Smooth muscle cell of the pulmonary artery (primary cell): Measurements from ENCODE around the gene SSX7. TPM values are rescaled to one million over a fixed set of nuclear protein-coding genes. Genes with fewer than 3 reads are reported as not detected.

ENCODE experiments used
- total RNA-seq: library from RNA; depleted of rRNA; stranded (reverse); fragments of >200 nt; gene quantifications from 2 replicates; pipeline ENCODE4 v1.2.3, GENCODE V29; 2014

SSX7 gene, protein sequence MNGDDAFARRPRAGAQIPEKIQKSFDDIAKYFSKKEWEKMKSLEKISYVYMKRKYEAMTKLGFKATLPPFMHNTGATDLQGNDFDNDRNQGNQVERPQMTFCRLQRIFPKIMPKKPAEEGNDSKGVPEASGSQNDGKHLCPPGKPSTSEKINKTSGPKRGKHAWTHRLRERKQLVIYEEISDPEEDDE
- total RNA-seq = not detected in 2 replicates

DNA sequence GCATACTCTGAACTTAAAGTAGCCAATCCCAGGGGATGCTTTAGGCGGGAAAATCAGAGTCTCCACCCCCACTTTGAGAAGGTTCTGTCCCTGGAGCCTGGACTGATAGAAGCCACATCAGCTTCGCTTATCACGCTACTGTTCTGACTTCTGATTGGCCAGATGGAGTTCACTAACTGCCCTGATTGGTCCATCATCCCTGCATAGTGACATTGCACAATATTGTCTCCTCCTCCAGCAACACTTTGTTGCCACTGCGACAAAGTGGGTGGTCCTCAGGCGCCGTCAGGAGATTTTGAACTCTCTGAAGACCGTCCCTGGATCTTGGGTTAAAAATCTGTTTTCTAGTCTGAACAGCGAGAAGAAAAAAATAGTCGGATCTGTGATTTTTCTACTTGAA, at the start of gene SSX7:
Gene SSX7, minus strand, starts transcription at position 101 of the 400 bp plus-strand sequence. CDS start 1,428 bp downstream, outside the sequence.

Other genes starting within 250 kb of the SSX7 start
- not detected in 2 replicates for gene XAGE1A, start 159.1 kb downstream of the SSX7 start, total RNA-seq
- gene XAGE1B, start 137.8 kb downstream of the SSX7 start, total RNA-seq = not detected in 2 replicates
- gene SSX2, start 52.3 kb upstream of the SSX7 start, total RNA-seq = not detected in 2 replicates
- gene SSX2B, start 96.4 kb upstream of the SSX7 start, total RNA-seq = not detected in 2 replicates
- not detected in 2 replicates for gene SPANXN5, start 142.5 kb upstream of the SSX7 start, total RNA-seq
- gene XAGE5, start 156.4 kb upstream of the SSX7 start, total RNA-seq = not detected in 2 replicates
- gene XAGE3, start 213.2 kb upstream of the SSX7 start, total RNA-seq = not detected in 2 replicates
- 12.3 and 21.7 TPM in 2 replicates for gene FAM156B, start 242.4 kb upstream of the SSX7 start, total RNA-seq